ENCODE measurements around the gene GAS5. TPM values are rescaled to one million over a fixed set of nuclear protein-coding genes. Genes with fewer than 3 reads are reported as not detected.

Gene GAS5
- total and polyA plus RNA-seq, 8 donors: 260 to 1,064 (median 764) TPM

DNA sequence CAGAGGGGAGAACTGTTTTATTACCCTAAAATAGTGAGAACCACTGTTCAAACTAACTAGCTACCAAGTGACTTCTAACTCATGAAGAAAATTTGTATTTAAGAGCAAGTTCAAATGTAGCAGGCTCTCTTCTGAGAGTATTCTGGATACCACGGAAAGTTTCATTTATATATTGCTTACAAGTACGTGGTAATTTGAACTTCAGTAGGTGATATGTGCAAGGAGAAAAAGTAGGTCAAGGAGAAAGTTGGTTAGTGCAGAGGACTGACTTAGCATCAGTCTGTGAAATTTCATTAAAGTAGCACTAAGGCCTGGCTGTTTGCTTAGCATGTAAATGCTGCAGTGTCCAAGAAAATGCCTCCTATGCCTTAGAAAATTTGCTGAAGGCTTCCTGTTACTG lies 32.6 kb upstream of the GAS5 start:
- intact Hi-C loops (cut with DNase I): no loop called here
- no peaks in the 10 kb centered on the region for H3K27me3 ChIP-seq
- TF ChIP-seq, protein P1, sequence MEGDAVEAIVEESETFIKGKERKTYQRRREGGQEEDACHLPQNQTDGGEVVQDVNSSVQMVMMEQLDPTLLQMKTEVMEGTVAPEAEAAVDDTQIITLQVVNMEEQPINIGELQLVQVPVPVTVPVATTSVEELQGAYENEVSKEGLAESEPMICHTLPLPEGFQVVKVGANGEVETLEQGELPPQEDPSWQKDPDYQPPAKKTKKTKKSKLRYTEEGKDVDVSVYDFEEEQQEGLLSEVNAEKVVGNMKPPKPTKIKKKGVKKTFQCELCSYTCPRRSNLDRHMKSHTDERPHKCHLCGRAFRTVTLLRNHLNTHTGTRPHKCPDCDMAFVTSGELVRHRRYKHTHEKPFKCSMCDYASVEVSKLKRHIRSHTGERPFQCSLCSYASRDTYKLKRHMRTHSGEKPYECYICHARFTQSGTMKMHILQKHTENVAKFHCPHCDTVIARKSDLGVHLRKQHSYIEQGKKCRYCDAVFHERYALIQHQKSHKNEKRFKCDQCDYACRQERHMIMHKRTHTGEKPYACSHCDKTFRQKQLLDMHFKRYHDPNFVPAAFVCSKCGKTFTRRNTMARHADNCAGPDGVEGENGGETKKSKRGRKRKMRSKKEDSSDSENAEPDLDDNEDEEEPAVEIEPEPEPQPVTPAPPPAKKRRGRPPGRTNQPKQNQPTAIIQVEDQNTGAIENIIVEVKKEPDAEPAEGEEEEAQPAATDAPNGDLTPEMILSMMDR (IDR thresholded peaks at IDR 0.05): no peak
- peaks cover 0 to 7% of the 10 kb centered on the region in 2 donors for H3K4me1 ChIP-seq
- H3K36me3 ChIP-seq: no peaks in the 10 kb centered on the region
- no peak for ATAC-seq
- H3K4me3 ChIP-seq: no peak overlapping the region
- H3K9me3 ChIP-seq: no peaks in the 10 kb centered on the region
- H3K27ac ChIP-seq: no peak overlapping the region
- no peak for DNase-seq

DNA sequence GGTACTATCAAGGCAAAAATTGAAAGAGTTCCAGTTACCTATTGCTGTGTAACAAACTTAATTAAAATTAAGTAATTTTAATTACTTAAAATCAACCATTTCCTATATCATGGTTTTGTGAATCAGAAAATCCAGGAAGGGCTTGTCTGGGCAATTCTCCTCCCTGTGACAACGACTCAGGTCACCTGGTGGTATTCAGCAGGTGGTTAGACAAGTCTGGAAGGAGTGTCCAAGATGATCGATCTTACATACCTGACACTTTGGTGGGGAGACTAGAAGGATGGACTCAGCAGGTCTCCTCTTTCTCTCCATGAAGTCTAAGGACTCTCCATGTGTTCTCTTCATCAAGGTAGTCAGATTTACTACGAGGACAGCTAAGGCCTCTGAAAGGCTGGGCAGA lies 26.4 kb upstream of the GAS5 start:
- no peaks in the 10 kb centered on the region for H3K4me1 ChIP-seq

DNA sequence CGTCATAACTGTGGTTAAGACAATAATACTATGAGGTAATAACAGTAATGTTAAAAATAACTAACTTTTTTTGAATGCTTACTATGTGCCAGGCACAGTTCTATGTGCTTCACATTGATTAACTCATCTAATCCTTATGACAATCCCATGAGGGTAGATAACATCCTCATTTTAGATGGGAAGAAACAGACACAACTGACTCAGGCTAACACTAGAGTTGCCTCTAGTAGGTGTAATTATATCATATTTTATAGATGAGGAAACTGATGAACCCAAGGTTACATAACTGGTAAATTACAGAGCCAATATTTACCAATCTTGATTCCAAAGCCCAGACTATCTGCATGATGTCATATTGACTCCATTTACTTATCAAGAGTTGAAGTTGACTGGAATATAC lies 25.8 kb upstream of the GAS5 start:
- Histone ChIP-seq H3K4me1 (no peaks in the 10 kb centered on the region), H3K36me3 (no peaks in the 10 kb centered on the region), H3K27me3 (no peaks in the 10 kb centered on the region), H3K9me3 (no peaks in the 10 kb centered on the region), H3K4me3 (no peak overlapping the region), H3K27ac (no peak overlapping the region)
- ATAC-seq: no peak
- DNase-seq: no peak
- TF ChIP-seq, protein P1 (IDR thresholded peaks at IDR 0.05): no peak
- intact Hi-C loops (cut with DNase I): no loop called here

More for the DNA sequence above, 26.4 kb upstream of the GAS5 start:
- ATAC-seq (no peak), DNase-seq (no peak)
- H3K9me3 ChIP-seq: no peaks in the 10 kb centered on the region
- no peaks in the 10 kb centered on the region for H3K27me3 ChIP-seq
- no peak overlapping the region for H3K27ac ChIP-seq
- TF ChIP-seq, protein P1 (IDR thresholded peaks at IDR 0.05): no peak
- no peaks in the 10 kb centered on the region for H3K36me3 ChIP-seq
- no peak overlapping the region for H3K4me3 ChIP-seq
- intact Hi-C loops (cut with DNase I): no loop called here

DNA sequence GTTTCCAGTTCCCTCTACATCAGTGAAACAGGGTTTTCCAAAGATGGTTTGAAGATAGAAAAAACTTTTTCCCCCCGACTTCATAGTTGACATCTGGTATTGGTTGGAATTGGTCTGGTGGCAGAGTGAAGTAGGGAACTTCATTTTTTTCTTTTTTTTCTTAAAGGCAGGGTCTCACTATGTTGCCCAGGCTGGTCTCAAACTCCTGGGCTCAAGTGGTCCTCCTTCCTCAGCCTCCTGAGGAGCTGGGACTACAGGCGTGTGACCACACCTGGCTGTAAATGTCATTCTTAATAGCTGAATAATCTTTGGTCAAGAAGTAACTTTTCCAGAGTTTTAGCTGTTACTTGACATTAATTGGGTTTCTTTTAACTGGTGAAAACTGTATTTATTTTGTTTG lies 22.1 kb upstream of the GAS5 start:
- intact Hi-C loops (cut with DNase I): no loop called here
- Histone ChIP-seq H3K4me1 (peaks cover 0 to 9% of the 10 kb centered on the region in 2 donors), H3K4me3 (no peak overlapping the region), H3K9me3 (no peaks in the 10 kb centered on the region), H3K27ac (no peak overlapping the region), H3K27me3 (no peaks in the 10 kb centered on the region), H3K36me3 (peaks cover 0 to 17% of the 10 kb centered on the region in 2 donors)
- ATAC-seq (no peak), DNase-seq (no peak)
- TF ChIP-seq, protein P1 (IDR thresholded peaks at IDR 0.05): no peak

DNA sequence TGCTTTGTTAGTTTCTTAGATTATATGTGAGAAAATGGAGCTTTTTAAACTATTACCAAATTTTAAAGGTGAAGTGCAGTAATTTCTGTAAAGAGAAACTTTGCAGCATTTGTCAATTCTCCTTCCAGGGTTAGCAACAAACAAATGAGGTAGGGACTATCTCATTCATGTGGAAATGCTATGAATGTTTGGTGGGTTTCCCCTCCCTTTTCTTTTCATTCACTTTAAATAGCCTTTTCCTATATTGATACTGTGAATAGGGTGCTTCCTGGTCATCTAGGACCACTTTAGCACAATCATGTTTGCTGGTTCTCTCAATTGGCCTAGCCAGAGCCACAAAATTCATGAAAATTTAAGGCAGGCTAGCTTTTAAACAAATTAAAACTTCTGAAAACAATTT lies 21.0 kb upstream of the GAS5 start:
- DNase-seq (no peak), ATAC-seq (no peak)
- TF ChIP-seq, protein P1 (IDR thresholded peaks at IDR 0.05): no peak
- Histone ChIP-seq H3K9me3 (no peaks in the 10 kb centered on the region), H3K36me3 (peaks cover 0 to 17% of the 10 kb centered on the region in 2 donors), H3K4me1 (peaks cover 0 to 9% of the 10 kb centered on the region in 2 donors), H3K4me3 (no peak overlapping the region), H3K27me3 (no peaks in the 10 kb centered on the region), H3K27ac (no peak overlapping the region)
- intact Hi-C loops (cut with DNase I): no loop called here
